GM13977 (cell line): ENCODE results near the gene CACNA1D.

Experiments used
- DNase-seq: peaks from one replicate; pipeline ENCODE4 v3.0.0; 2012; ENCODE audit warnings: low spot score
- CTCF ChIP-seq: IDR thresholded peaks from 2 replicates; pipeline ENCODE4 v1.5.1; 2012; ENCODE audit warnings: mild to moderate bottlenecking, control low read depth; ENCODE audit not compliant: insufficient read depth; ENCODE audit errors: extremely low read depth, missing control alignments
- in situ Hi-C: fragments of 300-500 bp; cut with MboI; formaldehyde crosslinking; loops from one replicate; pipeline ENCODE4 v1.12.0; 2022; ENCODE audit warnings: low sequenced_read_pairs, low pct_unique_long_range_greater_than_20kb, mixed read lengths, inconsistent platforms; ENCODE audit not compliant: unreplicated experiment

CACNA1D gene

GRCh38 chr3:53826048-53826447, 331.6 kb downstream of the CACNA1D start:
- no peak for TF ChIP-seq CTCF
- in situ Hi-C loops, result no loop called here
- DNase-seq, result no peak

DNA sequence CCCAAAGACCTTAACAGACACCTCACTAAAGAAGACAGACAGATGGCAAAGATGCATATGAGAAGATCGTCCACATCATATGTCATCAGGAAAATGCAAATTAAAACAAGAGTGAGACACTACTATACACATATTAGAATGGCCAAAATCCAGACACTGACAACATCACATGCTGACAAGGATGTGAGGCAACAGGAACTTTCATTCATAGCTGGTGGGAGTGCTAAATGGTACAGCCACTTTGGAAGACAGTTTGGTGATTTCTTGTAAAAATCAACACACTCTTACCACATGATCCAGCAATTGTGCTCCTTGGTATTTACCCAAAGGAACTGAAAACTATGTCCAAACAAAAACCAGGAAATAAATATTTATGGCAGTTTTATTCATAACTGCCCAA, 334.2 kb downstream of the CACNA1D start:
- no peak for TF ChIP-seq CTCF
- in situ Hi-C loops, result no loop called here
- DNase-seq, result no peak

DNA sequence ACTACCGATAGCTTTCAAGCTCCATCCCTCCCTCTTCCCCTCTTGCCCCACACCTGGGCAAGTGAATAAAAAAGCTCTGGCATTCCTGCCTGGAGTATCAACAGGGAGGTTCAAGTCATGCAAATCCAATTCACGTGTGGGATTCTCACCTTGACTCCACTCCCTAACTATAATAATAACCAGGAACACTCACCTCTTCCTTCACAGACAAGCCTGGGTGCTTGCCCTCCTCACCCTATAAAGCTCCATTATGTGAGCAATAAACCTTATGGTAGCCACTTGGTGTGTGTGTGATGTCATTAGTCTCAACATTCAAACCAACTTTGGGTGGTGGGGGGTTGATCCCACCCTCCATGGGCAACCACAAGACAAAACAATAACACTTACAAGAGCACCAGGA, 335.2 kb downstream of the CACNA1D start:
- DNase-seq, result no peak
- in situ Hi-C loops, result no loop called here
- no peak for TF ChIP-seq CTCF

DNA sequence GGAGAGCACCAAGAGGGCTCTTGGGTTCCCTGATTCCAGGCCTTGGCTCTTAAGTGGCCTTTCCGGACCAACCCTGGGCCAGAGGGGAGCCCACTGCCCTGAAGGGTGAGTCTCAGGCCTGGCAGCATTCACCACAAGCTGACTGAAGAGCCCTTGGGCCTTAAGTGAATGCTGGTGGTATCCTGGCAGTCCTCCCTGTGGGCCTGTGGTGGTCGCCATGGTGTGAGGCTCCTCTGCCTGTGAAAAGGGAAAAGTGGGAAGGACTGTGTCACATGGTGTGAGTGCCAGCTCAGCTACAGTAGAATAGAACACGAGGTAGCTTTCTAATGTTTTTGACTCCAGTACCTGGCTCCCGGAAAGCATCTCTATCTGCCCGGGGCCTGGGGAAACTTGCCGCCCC, 336.5 kb downstream of the CACNA1D start:
- DNase-seq, result no peak
- in situ Hi-C loops, result no loop called here
- no peak for TF ChIP-seq CTCF

- in situ Hi-C loops, result no loop called here
Measured at GRCh38 chr3:53833053-53833645, 338.7 kb downstream of the CACNA1D start.

GRCh38 chr3:53833700-53834099, 339.3 kb downstream of the CACNA1D start:
- in situ Hi-C loops, result no loop called here
- TF ChIP-seq CTCF, result no peak
- no peak for DNase-seq

More at GRCh38 chr3:53833053-53833645, 338.7 kb downstream of the CACNA1D start:
- no peak for DNase-seq
- no peak for TF ChIP-seq CTCF

GRCh38 chr3:53834429-53835095, 340.2 kb downstream of the CACNA1D start:
- DNase-seq, result no peak
- in situ Hi-C loops, result no loop called here
- no peak for TF ChIP-seq CTCF
